HG03159 (cell line): ENCODE measurements around the gene ABCB4.
"Not testable (repeated sequence)": the region's sequence is repeated elsewhere in the genome, so short reads cannot be mapped to it uniquely, and the experiment has no call there.

Experiments used
- ATAC-seq: cut with Tn5 transposase; IDR thresholded peaks from one replicate; pipeline ENCODE4 v1.9.1; 2021; ENCODE audit warnings: mild to moderate bottlenecking, moderate library complexity; ENCODE audit not compliant: unreplicated experiment

Gene ABCB4

GRCh38 chr7:87479951-87480350 is 4.5 kb upstream of the ABCB4 start:
- no peak for ATAC-seq

DNA sequence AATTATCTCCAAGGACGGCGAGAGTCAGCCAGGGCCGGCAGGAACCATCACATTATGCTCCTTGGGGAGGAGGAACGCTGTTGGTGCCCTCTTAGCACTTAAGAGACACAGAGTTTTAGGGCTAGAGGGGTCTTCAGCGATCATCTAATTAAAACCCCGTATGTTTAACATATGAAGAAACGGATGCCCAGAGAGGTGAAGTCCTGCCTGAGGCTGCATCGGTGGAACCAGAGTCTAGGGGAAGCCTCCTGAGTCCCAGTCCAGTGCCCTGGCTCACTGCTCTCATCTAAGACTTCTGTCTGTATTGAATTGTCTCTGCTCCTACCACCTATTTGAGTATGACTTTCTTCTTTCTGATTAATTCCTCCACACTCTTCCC is 688 bp upstream of the ABCB4 start:
- ATAC-seq, result no peak

DNA sequence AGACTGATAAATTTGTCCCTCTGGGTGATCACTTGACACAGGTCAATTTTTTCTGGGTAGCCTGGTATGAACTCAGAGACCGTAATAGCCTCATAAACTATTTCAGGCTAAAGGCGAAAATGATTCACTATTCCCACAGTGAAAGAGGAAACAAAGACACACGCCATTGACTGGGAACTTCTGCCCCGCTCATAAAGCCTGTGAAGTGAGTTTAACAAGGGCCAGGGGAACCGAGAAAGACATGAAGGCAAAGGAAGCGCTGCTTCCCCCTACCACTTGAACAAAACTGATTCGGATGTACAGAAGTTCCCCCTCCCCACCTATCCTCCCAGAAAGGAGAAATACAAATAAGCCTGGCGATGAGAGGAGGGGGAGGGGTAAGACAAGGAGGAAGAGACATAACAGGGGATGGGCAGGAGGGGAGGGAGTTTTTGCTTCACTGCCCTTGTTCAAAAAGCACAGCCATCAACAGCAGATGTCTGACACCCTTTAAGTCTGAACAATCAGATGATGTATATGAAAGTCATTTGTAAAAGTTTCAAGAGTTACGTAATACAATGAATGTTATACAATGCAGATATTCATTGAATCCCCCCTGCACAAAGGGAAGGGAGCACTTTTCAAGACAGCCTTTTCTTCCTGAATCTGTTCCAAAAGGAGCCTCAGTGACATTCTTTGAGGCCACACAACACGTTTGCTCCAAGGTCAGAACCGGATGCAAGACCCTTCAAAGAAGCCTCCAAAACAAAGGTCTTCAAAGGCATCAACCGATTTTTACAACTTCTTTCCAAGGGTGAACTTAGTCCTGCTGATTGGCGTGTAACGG is 734 bp downstream of the ABCB4 start:
- peak; percentile 75 for ATAC-seq

DNA sequence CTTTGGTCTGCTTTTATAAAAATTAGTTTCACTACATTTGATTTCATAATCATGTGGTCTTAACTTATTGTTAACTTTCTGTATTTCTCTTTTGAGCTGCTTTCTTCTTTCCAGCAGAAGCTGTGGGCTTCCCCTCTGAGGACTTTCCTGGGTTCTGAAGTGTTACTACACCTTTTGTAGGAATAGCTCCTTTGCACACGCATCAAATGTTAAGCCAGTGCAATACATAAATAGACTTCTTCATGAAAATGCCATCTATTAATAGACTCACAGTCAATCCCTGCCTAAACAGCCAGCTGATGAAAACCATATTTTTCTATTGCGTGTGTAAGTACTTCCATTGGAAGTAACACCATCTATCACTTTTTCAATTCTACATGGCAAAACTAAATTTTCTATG is 1.5 kb downstream of the ABCB4 start:
- peak; percentile 8 for ATAC-seq

DNA sequence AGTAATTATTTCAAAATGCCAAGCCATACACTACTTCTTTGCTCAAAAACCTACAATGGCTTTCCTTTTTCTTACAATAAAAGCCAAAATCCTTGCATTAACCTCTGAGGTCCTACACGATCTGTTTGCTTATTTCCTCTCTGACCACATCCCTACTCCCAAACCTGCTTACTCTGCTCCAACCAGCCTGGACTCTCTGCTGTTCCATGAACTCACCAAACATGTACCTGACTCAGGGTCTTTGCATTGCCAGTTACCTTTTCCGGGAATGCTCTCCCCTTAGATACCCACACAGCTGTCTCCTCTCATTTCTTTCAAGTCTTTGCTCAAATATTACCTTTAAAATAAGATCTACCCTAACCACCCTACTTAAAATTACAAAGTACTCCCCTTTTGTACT is 2.3 kb downstream of the ABCB4 start:
- ATAC-seq, result no peak

DNA sequence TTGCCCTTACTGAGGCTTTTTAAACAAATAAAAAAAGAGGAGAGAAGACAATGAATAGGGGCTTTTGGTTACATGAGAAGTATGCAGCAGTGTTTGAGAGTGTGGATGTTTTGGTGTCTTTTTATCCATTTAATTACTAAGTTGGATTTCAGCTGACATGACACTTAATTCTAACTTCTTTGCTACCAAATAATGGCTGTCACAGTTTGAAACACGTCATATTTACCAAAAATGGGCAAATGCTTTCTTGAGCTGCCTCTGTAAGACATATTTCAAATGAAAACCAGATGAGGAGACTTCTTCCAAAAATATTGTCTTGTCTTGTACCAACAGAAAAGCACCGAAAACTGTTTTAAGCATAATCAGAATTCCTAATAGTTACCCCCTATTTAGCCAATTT is 4.0 kb downstream of the ABCB4 start:
- no peak for ATAC-seq

DNA sequence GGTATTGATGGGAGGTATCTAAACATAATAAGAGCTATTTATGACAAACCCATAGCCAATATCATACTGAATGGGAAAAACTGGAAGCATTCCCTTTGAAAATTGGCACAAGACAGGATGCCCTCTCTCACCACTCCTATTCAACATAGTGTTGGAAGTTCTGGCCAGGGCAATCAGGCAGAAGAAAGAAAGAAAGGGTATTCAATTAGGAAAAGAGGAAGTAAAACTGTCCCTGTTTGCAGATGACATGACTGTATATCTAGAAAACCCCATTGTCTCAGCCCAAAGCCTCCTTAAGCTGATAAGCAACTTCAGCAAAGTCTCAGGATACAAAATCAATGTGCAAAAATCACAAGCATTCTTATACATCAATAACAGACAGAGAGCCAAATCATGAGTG is 6.3 kb downstream of the ABCB4 start:
- ATAC-seq, result not testable (repeated sequence)

- not testable (repeated sequence) for ATAC-seq
Measured at GRCh38 chr7:87465534-87465880, 10.0 kb downstream of the ABCB4 start.

DNA sequence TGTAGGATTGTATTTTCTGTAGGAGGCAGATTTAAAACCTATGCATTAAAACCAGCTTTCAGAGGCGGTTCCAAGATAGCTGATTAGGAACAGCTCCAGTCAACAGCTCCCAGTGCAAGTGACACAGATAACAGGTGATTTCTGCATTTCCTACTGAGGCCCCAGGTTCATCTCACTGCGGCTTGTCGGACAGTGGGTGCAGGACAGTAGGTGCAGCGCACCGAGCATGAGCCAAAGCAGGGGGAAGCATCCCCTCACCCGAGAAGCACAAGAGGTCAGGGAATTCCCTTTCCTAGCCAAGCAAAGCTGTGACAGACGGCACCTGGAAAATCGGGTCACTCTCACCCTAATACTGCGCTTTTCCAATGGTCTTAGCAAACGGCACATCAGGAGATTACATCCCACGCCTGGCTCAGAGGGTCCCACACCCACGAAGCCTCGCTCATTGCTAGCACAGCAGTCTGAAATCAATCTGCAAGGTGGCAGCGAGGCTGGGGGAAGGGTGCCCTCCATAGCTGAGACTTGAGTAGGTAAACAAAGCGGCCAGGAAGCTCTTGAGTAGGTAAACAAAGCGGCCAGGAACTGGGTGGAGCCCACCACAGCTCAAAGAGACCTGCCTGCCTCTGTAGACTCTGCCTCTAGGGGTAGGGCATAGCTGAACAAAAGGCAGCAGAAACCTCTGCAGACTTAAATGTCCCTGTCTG is 10.5 kb downstream of the ABCB4 start:
- ATAC-seq, result not testable (repeated sequence)

- no peak for ATAC-seq
Measured at GRCh38 chr7:87463982-87464381, 11.5 kb downstream of the ABCB4 start.

- ATAC-seq, result not testable (repeated sequence)
Measured at GRCh38 chr7:87460444-87460843, 15.0 kb downstream of the ABCB4 start.

DNA sequence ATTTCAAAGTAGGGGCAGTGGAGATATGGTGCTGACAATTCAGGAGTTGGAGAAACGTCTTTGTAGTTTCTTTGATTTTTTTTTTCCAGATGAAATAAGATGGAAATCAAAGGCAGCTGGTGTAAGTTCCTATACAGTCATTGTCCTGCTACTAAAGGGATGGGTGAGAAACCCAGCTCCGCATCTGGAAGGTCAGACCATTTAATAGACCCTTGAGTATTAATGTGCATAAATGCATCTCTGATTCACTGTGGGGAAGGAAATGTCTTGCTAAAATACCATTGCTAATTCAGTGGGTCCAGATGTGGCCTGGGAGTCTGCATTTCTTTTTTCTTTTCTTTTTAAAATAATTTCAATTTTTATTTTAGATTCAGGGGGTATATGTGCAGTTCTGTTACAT is 15.5 kb downstream of the ABCB4 start:
- no peak for ATAC-seq

- no peak for ATAC-seq
Measured at GRCh38 chr7:87458148-87458547, 17.3 kb downstream of the ABCB4 start.

DNA sequence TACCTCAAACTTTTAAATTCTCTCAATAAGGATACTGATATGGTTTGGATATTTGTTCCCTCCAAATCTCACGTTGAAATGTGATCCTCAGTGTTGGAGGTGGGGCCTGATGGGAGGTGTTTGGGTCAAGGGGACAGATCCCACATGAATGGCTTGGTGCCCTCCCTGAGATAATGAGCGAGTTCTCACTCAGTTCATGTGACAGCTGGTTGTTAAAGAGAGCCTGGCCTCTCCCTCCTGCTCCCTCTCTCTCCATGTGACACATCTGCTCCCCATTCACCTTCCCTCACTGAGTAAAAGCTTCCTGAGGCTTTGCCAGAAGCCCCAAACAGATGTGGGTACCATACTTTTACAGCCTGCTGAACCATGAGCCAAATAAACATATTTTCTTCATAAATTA is 19.2 kb downstream of the ABCB4 start:
- no peak for ATAC-seq

- no peak for ATAC-seq
Measured at GRCh38 chr7:87452279-87452678, 23.2 kb downstream of the ABCB4 start.

DNA sequence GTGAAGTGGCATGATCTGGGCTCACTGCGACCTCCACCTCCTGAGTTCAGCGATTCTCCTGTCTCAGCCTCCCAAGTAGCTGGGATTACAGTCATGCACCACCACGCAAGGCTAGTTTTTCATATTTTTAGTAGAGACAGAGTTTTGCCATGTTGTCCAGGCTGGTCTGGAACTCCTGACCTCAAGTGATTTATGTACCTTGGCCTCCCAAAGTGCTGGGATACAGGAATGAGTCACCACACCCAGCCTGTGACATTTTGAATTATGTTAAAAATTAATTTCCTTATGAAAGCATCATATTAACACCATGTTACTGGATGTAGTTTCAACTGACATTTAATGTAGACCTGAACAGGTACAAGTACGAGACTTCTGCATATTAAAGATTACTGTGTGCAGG is 24.3 kb downstream of the ABCB4 start:
- ATAC-seq, result no peak

GRCh38 chr7:87450706-87451105 is 24.8 kb downstream of the ABCB4 start:
- no peak for ATAC-seq

GRCh38 chr7:87448388-87448787 is 27.1 kb downstream of the ABCB4 start:
- ATAC-seq, result no peak

DNA sequence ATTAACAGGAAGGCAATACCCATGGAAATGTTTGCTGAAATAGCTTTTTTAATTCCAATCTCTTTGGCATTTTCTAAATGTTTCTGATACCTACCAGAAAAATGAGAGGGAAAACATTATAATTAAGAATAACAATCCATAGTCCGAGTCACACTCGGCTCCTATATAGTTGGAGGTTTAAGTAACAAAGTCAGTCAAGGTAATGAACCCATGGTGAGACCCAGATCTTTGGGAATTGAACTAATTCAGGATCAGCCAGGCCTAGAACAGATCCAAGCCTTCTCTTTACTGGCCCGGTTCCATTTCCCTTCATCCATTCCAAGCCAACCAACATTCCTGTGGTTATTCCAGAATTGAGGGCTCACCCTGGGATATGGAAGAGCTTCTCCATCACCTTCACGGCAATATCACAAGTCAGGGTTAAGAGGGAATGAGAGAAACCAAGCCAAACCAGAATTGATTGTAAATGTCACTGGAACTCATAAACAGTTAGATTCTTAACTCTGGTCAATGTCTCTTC is 28.3 kb downstream of the ABCB4 start:
- no peak for ATAC-seq

DNA sequence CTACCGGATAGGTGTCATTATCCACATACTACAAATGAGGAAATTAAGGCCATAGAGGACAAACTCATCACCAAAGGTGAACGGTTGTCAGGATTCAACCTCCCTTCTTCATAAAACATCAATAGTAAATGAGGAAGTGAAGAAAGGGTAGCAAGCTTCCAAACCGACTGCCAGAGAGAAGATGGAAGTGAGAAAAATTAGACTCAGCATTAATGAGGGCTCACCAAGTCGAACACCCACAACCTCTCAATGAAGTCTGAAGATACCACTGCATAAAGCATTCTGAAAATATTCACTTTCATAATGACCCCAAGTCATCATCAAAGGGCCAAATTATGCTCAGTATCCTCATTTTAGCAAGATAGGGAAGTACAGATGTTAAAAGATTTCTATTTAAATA is 29.6 kb downstream of the ABCB4 start:
- ATAC-seq, result peak; percentile 94

DNA sequence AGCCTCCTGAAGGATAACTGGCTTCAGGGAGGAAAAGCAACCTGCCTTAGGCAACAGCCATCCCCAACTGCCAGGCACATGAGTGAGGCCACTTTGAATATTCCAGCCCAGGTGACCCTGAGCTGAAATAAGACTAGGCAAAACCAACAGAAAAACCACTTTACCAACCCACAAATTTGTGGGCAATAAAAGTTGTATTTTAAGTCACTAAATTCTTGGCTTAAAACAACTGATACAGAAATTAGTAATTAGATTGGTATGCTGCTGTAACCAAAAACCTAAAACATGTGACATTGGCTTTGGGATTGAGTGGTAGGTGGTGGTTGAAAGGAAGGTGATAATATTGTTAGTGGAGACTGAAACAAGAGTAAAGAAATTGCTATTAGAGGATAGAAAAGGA is 39.9 kb downstream of the ABCB4 start:
- no peak for ATAC-seq

- ATAC-seq, result no peak
Measured at GRCh38 chr7:87432536-87432935, 42.9 kb downstream of the ABCB4 start.
